HG03558 (cell line): ENCODE measurements around the gene SENP5.
"Not testable (repeated sequence)": the region's sequence is repeated elsewhere in the genome, so short reads cannot be mapped to it uniquely, and the experiment has no call there.

ENCODE experiments used
- ATAC-seq: cut with Tn5 transposase; IDR thresholded peaks from one replicate; pipeline ENCODE4 v1.9.1; 2021; ENCODE audit warnings: moderate number of reproducible peaks; ENCODE audit not compliant: unreplicated experiment; ENCODE audit errors: extremely low read depth

Gene SENP5

DNA sequence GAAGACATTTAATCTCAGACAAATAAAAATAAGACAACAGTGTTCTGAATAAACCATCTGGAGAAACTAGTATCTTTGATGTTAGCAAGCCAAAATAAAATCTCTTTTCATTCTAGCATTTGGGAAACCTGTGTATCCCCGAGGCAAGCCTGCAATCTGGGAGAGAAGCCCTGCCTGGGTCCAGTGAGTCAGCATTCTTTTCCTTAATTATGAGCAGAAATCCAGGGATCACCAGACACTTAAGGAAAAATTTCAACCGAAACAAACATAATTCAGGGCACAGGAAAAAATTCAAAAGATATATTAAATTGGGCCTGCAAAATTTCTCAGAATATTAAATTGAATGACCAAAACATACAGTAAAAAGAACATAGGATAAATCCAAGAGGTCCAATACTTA is 70.4 kb downstream of the SENP5 start:
- ATAC-seq: no peak

- no peak for ATAC-seq
These were observed 70.9 kb downstream of the SENP5 start for GRCh38 chr3:196938576-196938975.

DNA sequence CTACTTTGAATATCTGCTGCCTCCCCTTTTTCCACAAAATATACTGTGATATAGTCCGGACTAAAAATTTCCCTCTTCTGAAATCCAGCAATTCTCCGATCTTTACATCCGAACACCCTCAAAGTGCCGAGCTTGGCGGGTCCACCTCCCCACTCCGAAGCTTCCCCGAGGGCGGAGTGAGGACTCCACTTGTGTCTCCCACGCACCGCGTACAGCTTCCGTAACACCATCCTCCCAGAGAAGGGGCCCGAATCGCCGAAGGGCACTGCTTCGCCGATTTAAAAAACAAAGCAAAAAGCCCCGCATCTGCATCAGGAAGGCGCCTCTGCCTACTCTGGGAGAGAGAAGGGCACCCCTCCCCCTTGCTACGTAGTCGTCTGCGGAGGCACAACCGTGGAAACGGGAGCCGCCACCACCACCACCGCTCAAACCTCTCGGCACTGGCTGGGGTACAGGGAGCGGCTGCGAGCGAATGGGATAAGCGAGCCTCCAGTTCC is 74.1 kb downstream of the SENP5 start:
- ATAC-seq: no peak

DNA sequence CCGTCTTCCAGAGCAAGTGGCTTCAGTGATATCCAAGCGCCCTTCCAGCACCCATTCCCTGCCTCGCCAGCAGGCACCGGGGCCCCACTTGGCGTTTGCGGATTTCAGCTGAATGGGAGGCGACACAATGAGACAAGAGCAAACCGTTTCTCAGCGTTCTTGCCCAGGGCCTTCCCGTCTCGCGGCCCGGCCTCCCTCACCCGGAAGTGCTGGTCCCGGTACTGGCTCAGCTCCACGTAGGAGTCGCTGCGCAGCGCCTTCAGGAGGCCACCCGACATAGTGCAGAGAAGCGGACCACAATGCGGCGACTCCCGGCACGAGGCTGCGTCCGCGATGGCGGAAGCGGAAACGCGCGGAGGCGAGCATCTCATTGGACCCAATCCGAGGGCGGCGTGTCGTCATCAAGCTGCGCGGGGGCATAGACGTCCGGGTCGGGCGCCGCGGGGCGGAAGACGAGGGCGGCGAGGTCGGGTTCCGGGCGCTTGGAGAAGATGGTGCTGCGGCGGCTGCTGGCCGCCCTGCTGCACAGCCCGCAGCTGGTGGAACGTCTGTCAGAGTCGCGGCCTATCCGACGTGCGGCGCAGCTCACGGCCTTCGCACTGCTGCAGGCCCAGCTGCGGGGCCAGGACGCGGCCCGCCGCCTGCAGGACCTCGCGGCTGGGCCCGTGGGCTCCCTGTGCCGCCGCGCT is 74.7 kb downstream of the SENP5 start, which contains the start of gene NCBP2:
TSS of gene NCBP2 (minus strand) at position 303 of the 689 bp plus-strand sequence. CDS start at position 278, 25 bp downstream.
- peak; percentile 71 for ATAC-seq

GRCh38 chr3:196942915-196943277 is 75.2 kb downstream of the SENP5 start:
- ATAC-seq: no peak

- not testable (repeated sequence) for ATAC-seq
These were observed 76.5 kb downstream of the SENP5 start for GRCh38 chr3:196944037-196944790.

DNA sequence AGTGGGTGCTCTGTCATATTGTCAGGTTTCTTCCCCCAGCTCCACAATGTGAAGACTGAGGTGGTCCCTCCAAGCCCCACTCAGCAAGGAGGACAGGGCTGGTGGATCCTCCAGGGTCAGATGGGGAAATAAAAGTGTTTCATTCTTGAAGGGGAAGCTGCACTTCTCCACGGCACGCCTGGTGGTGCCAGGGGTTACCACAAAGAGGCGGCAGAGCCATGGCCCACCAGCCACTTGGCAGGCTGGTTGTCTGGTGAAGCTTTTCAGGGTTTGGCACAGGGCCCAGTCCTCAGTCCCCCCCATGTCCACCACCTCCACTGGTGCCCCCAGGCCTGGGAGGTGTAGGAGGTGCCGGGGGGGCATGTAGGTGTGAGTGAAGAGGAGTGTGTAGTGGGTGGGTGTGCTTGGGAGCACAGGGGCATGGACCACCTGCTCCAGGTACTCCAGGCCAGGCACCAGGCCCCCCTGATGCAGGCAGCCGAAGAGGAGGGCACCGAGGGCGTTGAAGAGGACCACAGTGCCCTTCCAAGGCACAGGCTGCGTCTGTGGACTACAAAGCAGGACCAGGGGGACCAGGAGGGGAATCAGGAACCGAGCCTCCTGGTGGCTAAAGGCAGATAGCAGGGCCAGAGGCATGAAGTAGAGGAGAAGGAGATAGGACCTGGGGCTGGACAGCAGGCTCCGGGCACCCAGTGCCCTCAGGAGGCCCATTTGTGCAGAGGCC is 79.6 kb downstream of the SENP5 start:
- ATAC-seq: no peak

DNA sequence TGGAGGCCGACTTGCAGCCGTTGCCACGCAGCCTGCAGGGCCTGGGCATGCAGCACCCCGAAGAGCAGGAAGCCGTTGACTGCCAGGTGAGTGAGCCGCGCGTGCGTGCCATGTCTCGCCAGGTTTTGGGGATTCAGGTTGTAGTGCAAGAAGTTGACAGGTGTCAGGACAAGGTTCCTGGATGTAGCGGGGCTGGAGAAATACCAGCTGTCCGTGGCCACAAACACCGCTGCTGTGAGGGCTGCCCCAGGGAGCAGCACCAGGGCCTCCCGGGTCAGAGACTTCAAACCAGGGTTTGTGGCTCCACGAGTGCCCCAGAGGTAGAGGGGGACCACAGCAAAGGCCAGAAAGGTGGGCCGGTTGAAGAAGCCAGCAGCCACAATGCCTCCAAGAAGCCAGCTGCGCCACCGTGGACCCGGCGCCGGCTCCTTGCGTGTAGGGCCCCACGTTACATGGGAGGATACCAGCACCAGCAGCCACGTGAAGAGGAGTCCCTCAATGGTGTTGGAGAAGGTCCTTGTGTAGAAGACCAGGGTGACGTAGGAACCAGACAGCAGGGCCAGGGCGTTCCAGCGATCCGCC is 80.2 kb downstream of the SENP5 start:
- ATAC-seq: no peak

GRCh38 chr3:196948442-196949284 is 80.9 kb downstream of the SENP5 start:
- ATAC-seq: no peak

GRCh38 chr3:196949285-196949619 is 81.5 kb downstream of the SENP5 start:
- ATAC-seq: no peak

- no peak for ATAC-seq
These were observed 82.0 kb downstream of the SENP5 start for GRCh38 chr3:196949750-196950149.

- ATAC-seq: no peak
These were observed 83.7 kb downstream of the SENP5 start for GRCh38 chr3:196951371-196951770.

DNA sequence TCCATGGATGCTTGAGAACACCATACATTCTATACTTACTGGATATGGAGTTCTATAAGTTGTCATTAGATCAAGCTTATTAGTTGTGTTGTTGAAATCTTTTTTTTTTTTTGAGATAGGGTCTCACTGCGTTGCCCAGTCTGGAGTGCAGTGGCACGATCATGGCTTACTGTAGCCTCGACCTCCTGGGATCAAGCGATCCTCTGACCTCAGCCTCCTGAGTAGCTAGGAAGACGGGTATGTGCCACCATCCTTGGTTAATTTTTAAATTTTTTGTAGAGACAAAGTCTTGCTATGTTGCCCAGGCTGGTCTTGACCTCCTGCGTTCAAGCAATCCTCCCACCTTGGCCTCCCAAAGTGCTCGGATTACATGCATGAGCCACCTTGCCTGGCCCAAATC is 87.1 kb downstream of the SENP5 start:
- ATAC-seq: no peak

GRCh38 chr3:196962108-196962929 is 94.6 kb downstream of the SENP5 start:
- ATAC-seq: no peak

DNA sequence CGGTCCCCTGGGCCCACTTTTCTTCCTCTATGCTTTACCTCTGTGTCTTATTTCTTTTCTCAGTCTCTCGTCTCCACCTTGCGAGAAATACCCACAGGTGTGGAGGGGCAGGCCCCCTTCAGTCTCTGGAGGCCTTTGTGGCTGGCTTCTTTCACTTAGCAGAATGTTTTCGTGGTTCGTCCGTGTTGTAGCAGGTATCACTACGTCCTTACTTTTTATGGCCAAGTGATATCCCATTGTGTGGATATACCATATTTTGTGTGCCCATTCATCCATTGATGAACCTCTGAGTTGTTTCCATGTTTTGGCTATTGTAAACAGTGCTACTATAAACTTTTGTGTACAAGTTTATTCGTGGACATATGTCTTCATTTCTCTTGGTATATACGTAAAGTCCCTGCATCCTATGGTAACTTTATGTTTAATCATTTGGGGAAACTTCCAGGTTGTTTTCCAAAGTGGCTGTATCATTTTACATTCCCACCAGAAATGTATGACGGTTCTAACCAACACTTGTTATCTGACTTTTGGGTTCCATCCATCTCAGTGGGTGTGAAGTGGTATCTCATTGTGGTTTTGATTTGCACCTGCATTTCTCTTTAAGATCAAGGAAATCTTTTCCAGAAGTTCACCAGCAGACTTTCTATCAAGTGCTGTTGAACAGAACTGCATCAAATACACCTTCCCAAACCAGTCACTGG is 95.4 kb downstream of the SENP5 start:
- ATAC-seq: no peak

DNA sequence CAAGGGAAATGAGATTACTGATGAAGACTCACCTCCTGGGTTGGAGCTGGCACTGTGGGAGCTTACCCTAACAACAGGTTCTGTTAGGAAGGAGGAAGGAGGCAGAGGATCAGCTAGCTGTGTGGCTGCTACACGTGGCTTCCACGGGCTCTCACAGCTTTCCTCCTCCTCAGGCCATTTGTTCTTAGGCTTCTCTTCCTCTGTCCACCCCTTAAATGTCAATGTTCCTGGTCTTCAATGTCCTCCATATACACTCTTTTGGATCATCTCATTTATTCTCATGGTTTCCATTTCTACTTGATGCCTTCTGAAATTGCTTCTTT is 95.9 kb downstream of the SENP5 start:
- ATAC-seq: no peak

GRCh38 chr3:196965112-196965803 is 97.5 kb downstream of the SENP5 start:
- no peak for ATAC-seq

- no peak for ATAC-seq
These were observed 98.1 kb downstream of the SENP5 start for GRCh38 chr3:196965804-196966173.
